ENCODE results near the gene NHLH1.

- TF ChIP-seq POLR2A (IDR thresholded peaks at IDR 0.05; ENCODE audit: low read depth) (no peak), CTCF (IDR thresholded peaks at IDR 0.05) (no peak), EP300 (IDR thresholded peaks at IDR 0.05) (no peak)
Measured at GRCh38 chr1:160419838-160420169, 52.9 kb downstream of the NHLH1 start.

Measured in esophagus muscularis mucosa (tissue), 4 donors.